HepG2 (cell line): ENCODE results near the gene TRIM15.
"Not testable (repeated sequence)": the region's sequence is repeated elsewhere in the genome, so short reads cannot be mapped to it uniquely, and the experiment has no call there.

ENCODE experiments used
- PCBP1 ChIP-seq: fragments of 200-400 bp; formaldehyde crosslinking; IDR thresholded peaks from 2 replicates; pipeline ENCODE4 v1.6.1; 2017; ENCODE audit warnings: mild to moderate bottlenecking, low read depth, low read length, borderline replicate concordance
- ZBTB7A ChIP-seq: sonication (generic); formaldehyde crosslinking; IDR thresholded peaks from 2 replicates; pipeline ENCODE4 v1.8.0; 2022; ENCODE audit warnings: mild to moderate bottlenecking, missing genetic modification reagents
- ZNF317 ChIP-seq: sonication (generic); formaldehyde crosslinking; IDR thresholded peaks from 2 replicates; pipeline ENCODE4 v1.5.0; 2020; ENCODE audit warnings: mild to moderate bottlenecking, missing genetic modification reagents
- ZNF556 ChIP-seq: sonication (generic); formaldehyde crosslinking; IDR thresholded peaks from 2 replicates; pipeline ENCODE4 v1.4.0; 2020; ENCODE audit warnings: mild to moderate bottlenecking, missing genetic modification reagents, borderline replicate concordance

DNA sequence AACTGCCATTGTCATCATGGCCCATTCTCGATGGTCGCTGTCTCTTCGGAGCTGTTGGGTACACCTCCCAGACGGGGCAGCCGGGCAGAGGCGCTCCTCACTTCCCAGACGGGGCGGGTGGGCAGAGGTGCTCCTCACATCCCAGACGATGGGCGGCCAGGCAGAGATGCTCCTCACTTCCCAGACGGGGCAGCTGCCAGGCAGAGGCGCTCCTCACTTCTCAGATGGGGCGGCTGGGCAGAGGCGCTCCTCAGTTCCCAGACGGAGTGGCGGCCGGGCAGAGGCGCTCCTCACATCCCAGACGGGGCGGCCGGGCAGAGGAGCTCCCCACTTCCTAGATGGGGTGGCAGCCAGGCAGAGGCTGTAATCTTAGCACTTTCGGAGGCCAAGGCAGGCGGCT, 58.6 kb downstream of the TRIM15 start:
- not testable (repeated sequence) for TF ChIP-seq ZNF556 (CRISPR knock-in tag); ZNF317 (CRISPR knock-in tag); PCBP1; ZBTB7A (CRISPR knock-in tag)
